CD4-positive, alpha-beta T cell (primary cell): ENCODE measurements around the gene CHL1. TPM values are rescaled to one million over a fixed set of nuclear protein-coding genes. Genes with fewer than 3 reads are reported as not detected.

ENCODE experiments used
- ATAC-seq: fragments of 200-7000 bp; cut with Tn5 transposase; one replicate; pipeline ENCODE4 v1.10.0; 2022; ENCODE audit warnings: mild to moderate bottlenecking; ENCODE audit not compliant: poor library complexity
- CTCF ChIA-PET: fragments of 350-600 bp; sonication (Branson Sonifier 250); formaldehyde crosslinking; loops from one replicate; lab custom pipeline; 2021; ENCODE audit warnings: antibody characterized with exemption, inconsistent platforms; lab: Charles Lee
- POLR2A ChIA-PET: fragments of 350-600 bp; sonication (Branson Sonifier 250); formaldehyde crosslinking; loops from one replicate; lab custom pipeline; 2021; ENCODE audit warnings: antibody characterized with exemption, inconsistent platforms; lab: Charles Lee
- DNase-seq, 14 experiments: peaks; one replicate each; pipeline ENCODE4 v3.0.0-alpha.2; 2013 to 2020; ENCODE audit warnings: mixed read lengths in 2 of 14
- H3K27ac ChIP-seq, 2 donors: one replicate each; pipeline versions ENCODE4 v1.5.1 to v1.7.0; 2013; ENCODE audit warnings: low read length in 2 of 2, low read depth in 1 of 2, mild to moderate bottlenecking in 1 of 2
- H3K27me3 ChIP-seq, 2 experiments: 1 replicate in 1 of 2; 2 replicates in 1 of 2; pipeline versions ENCODE4 v1.6.1 to v1.7.0; 2013; ENCODE audit warnings: low read length in 2 of 2, control low read depth in 1 of 2, mild to moderate bottlenecking in 1 of 2, moderate library complexity in 1 of 2; ENCODE audit not compliant: insufficient read depth in 2 of 2, control insufficient read depth in 1 of 2
- H3K36me3 ChIP-seq: one replicate; pipeline ENCODE4 v1.6.1; 2013; ENCODE audit warnings: low read length, control low read depth; ENCODE audit not compliant: insufficient read depth
- H3K4me1 ChIP-seq: one replicate; pipeline ENCODE4 v1.6.1; 2013; ENCODE audit warnings: low read length, control low read depth; ENCODE audit not compliant: insufficient read depth
- H3K4me3 ChIP-seq: one replicate; pipeline ENCODE4 v1.5.1; 2013; ENCODE audit warnings: mild to moderate bottlenecking, low read length, moderate library complexity
- H3K9me3 ChIP-seq, 2 experiments: 1 replicate in 1 of 2; 2 replicates in 1 of 2; pipeline versions ENCODE4 v1.6.1 to v1.7.0; 2013; ENCODE audit warnings: low read length in 2 of 2, mild to moderate bottlenecking in 2 of 2, control low read depth in 1 of 2, moderate library complexity in 1 of 2; ENCODE audit not compliant: control insufficient read depth in 1 of 2, insufficient read depth in 1 of 2
- H3K27ac Mint-ChIP-seq: one replicate; pipeline ENCODE4 v1.8.0; 2020; ENCODE audit warnings: mixed read lengths
- H3K27me3 Mint-ChIP-seq: one replicate; pipeline ENCODE4 v1.8.0; 2021; ENCODE audit warnings: mixed read lengths
- H3K36me3 Mint-ChIP-seq: one replicate; pipeline ENCODE4 v1.8.0; 2021; ENCODE audit warnings: low read depth, mixed read lengths
- H3K4me1 Mint-ChIP-seq: one replicate; pipeline ENCODE4 v1.8.0; 2021; ENCODE audit warnings: low read depth, mixed read lengths
- H3K4me3 Mint-ChIP-seq: one replicate; pipeline ENCODE4 v1.8.0; 2020; ENCODE audit warnings: mild to moderate bottlenecking, mixed read lengths
- H3K9me3 Mint-ChIP-seq: one replicate; pipeline ENCODE4 v1.8.0; 2020; ENCODE audit warnings: mixed read lengths
- CTCF ChIP-seq: fragments of 200-600 bp; IDR thresholded peaks from one replicate; pipeline ENCODE4 v1.8.0; 2022; ENCODE audit warnings: antibody characterized with exemption, mild to moderate bottlenecking
- intact Hi-C, 2 experiments: fragments of 100-400 bp; cut with DNase I in 1 of 2; cut with micrococcal nuclease in 1 of 2; formaldehyde crosslinking; loops; one replicate each; pipeline versions ENCODE4 v1.15.1 to v1.9.0; 2023 to 2025; cut with DNase I, micrococcal nuclease
- total RNA-seq, 174 experiments: library from RNA in 2 of 174; stranded (reverse) in 2 of 174; gene quantifications; one replicate each; pipeline ENCODE4 v1.2.3 and lab custom pipeline; 2021 to 2026

CHL1 gene
- total RNA-seq, 2 experiments from 2014 or later, result not detected

GRCh38 chr3:426072-426471, 229.5 kb downstream of the CHL1 start:
- Histone ChIP-seq H3K27ac (no peak overlapping the region), H3K4me3 (no peak overlapping the region), H3K27me3 (no peaks in the 10 kb centered on the region), H3K9me3 (no peaks in the 10 kb centered on the region), H3K4me1 (no peaks in the 10 kb centered on the region), H3K36me3 (no peaks in the 10 kb centered on the region)
- Mint-ChIP-seq H3K36me3 (no peaks in the 10 kb centered on the region), H3K9me3 (no peaks in the 10 kb centered on the region), H3K27me3 (no peaks in the 10 kb centered on the region), H3K4me1 (no peaks in the 10 kb centered on the region), H3K27ac (no peak overlapping the region), H3K4me3 (no peak overlapping the region)
- DNase-seq (no peak), ATAC-seq (no peak)
- ChIA-PET POLR2A (no interaction called here), CTCF (no interaction called here)
- TF ChIP-seq CTCF, result no peak
- intact Hi-C loops, result no loop called here

- Mint-ChIP-seq H3K4me3 (no peak overlapping the region), H3K27me3 (no peaks in the 10 kb centered on the region), H3K27ac (no peak overlapping the region), H3K4me1 (no peaks in the 10 kb centered on the region), H3K9me3 (no peaks in the 10 kb centered on the region), H3K36me3 (no peaks in the 10 kb centered on the region)
- Histone ChIP-seq H3K27me3 (no peaks in the 10 kb centered on the region), H3K9me3 (no peaks in the 10 kb centered on the region), H3K27ac (no peak overlapping the region), H3K36me3 (no peaks in the 10 kb centered on the region), H3K4me3 (no peak overlapping the region), H3K4me1 (no peaks in the 10 kb centered on the region)
- intact Hi-C loops, result no loop called here
- DNase-seq (no peak), ATAC-seq (no peak)
- CTCF ChIA-PET, result no interaction called here
- no peak for TF ChIP-seq CTCF
- POLR2A ChIA-PET, result no interaction called here
These were observed 230.6 kb downstream of the CHL1 start for GRCh38 chr3:427128-427527.

GRCh38 chr3:430186-430585, 233.6 kb downstream of the CHL1 start:
- no peak overlapping the region for H3K4me3 ChIP-seq
- H3K27ac ChIP-seq, result no peak overlapping the region
- Mint-ChIP-seq H3K27me3 (no peaks in the 10 kb centered on the region), H3K36me3 (no peaks in the 10 kb centered on the region), H3K27ac (no peak overlapping the region), H3K4me1 (no peaks in the 10 kb centered on the region), H3K4me3 (no peak overlapping the region), H3K9me3 (no peaks in the 10 kb centered on the region)
- H3K36me3 ChIP-seq, result no peaks in the 10 kb centered on the region
- H3K27me3 ChIP-seq, result no peaks in the 10 kb centered on the region
- intact Hi-C loops, result no loop called here
- ATAC-seq (no peak), DNase-seq (no peak)
- no peaks in the 10 kb centered on the region for H3K9me3 ChIP-seq
- no peak for TF ChIP-seq CTCF
- ChIA-PET CTCF (no interaction called here), POLR2A (no interaction called here)
- no peaks in the 10 kb centered on the region for H3K4me1 ChIP-seq
